Fibroblast of lung (primary cell): ENCODE measurements around the gene XYLT2. TPM values are rescaled to one million over a fixed set of nuclear protein-coding genes. Genes with fewer than 3 reads are reported as not detected.

ENCODE experiments used
- DNase-seq, 2 donors: peaks; one replicate each; pipeline versions ENCODE4 v3.0.0 to v3.0.0-alpha.2; 2010; ENCODE audit warnings: low read depth in 2 of 2
- H2AFZ ChIP-seq: 2 replicates; pipeline ENCODE4 v1.5.1; 2012; ENCODE audit warnings: low read length, control low read depth, inconsistent platforms
- H3K27ac ChIP-seq: 2 replicates; pipeline ENCODE4 v1.5.1; 2011; ENCODE audit warnings: low read length, control low read depth; ENCODE audit not compliant: insufficient read depth
- H3K27me3 ChIP-seq: 2 replicates; pipeline ENCODE4 v1.5.1; 2011; ENCODE audit warnings: mild to moderate bottlenecking, low read length; ENCODE audit not compliant: control insufficient read depth, insufficient read depth
- H3K36me3 ChIP-seq: 2 replicates; pipeline ENCODE4 v1.5.1; 2011; ENCODE audit warnings: low read length; ENCODE audit not compliant: control insufficient read depth, insufficient read depth
- H3K4me1 ChIP-seq: 2 replicates; pipeline ENCODE4 v1.5.1; 2011; ENCODE audit warnings: low read length; ENCODE audit not compliant: control insufficient read depth, insufficient read depth; ENCODE audit errors: extremely low read depth
- H3K4me2 ChIP-seq: 2 replicates; pipeline ENCODE4 v1.5.1; 2011; ENCODE audit warnings: low read length, control low read depth; ENCODE audit not compliant: insufficient read depth; ENCODE audit errors: extremely low read depth
- H3K4me3 ChIP-seq, 4 experiments: fragments of 200-600 bp in 1 of 4; sonication (generic) in 1 of 4; replicated peaks in 1 of 4; 2 replicates each; pipeline ENCODE4 v1.5.1; 2011 to 2016; ENCODE audit warnings: low read length in 4 of 4, low read depth in 3 of 4, mild to moderate bottlenecking in 3 of 4, control low read depth in 2 of 4, inconsistent platforms in 1 of 4, mixed read lengths in 1 of 4; ENCODE audit not compliant: insufficient read depth in 1 of 4; ENCODE audit errors: control extremely low read depth in 1 of 4
- H3K79me2 ChIP-seq: 2 replicates; pipeline ENCODE4 v1.5.1; 2012; ENCODE audit warnings: mild to moderate bottlenecking, low read length, inconsistent platforms; ENCODE audit not compliant: control insufficient read depth, insufficient read depth
- H3K9ac ChIP-seq: 2 replicates; pipeline ENCODE4 v1.5.1; 2011; ENCODE audit warnings: mild to moderate bottlenecking, low read length, control low read depth; ENCODE audit not compliant: insufficient read depth
- H3K9me3 ChIP-seq: 2 replicates; pipeline ENCODE4 v1.5.1; 2012; ENCODE audit warnings: low read depth, low read length; ENCODE audit not compliant: control insufficient read depth, insufficient read depth
- H4K20me1 ChIP-seq: 2 replicates; pipeline ENCODE4 v1.5.1; 2011; ENCODE audit warnings: low read length; ENCODE audit not compliant: control insufficient read depth, insufficient read depth; ENCODE audit errors: extremely low read depth
- CTCF ChIP-seq, 2 donors: IDR thresholded peaks in 1 of 2; conservative IDR thresholded peaks in 1 of 2; 1 replicate in 1 of 2; 2 replicates in 1 of 2; pipeline ENCODE4 v1.5.1; 2011 to 2012; ENCODE audit warnings: low read length in 2 of 2, control low read depth in 1 of 2, inconsistent platforms in 1 of 2, low read depth in 1 of 2, mild to moderate bottlenecking in 1 of 2
- EZH2 ChIP-seq: IDR thresholded peaks from 2 replicates; pipeline ENCODE4 v1.5.1; 2012; ENCODE audit warnings: low read length, control low read depth, mild to moderate bottlenecking; ENCODE audit errors: missing control alignments
- polyA plus RNA-seq, 2 donors: library from polyadenylated mRNA; depleted of rRNA in 1 of 2; stranded (reverse) in 1 of 2; unstranded in 1 of 2; fragments of >200 nt; gene quantifications; 2 replicates each; pipeline ENCODE4 v1.2.1, GENCODE V29; 2011 to 2012; ENCODE audit warnings: missing spikeins in 1 of 2
- total RNA-seq: library from RNA; depleted of rRNA; stranded (reverse); fragments of >200 nt; gene quantifications from 2 replicates; pipeline ENCODE4 v1.2.1, GENCODE V29; 2014

XYLT2 gene
- total and polyA plus RNA-seq, 2 donors (not counting 1 experiment from before 2014, with no cell fraction given) = 12.7 to 43.9 TPM

GRCh38 chr17:50322271-50322670 lies 23.7 kb upstream of the XYLT2 start:
- Histone ChIP-seq H3K4me3 (no peak overlapping the region), H3K36me3 (no peaks in the 10 kb centered on the region), H4K20me1 (no peaks in the 10 kb centered on the region), H3K4me1 (no peaks in the 10 kb centered on the region), H3K9me3 (no peaks in the 10 kb centered on the region), H3K79me2 (no peaks in the 10 kb centered on the region), H2AFZ (no peak overlapping the region), H3K9ac (no peak overlapping the region), H3K27me3 (peaks cover 1% of the 10 kb centered on the region), H3K27ac (no peak overlapping the region), H3K4me2 (no peak overlapping the region)
- DNase-seq = no peak
- TF ChIP-seq CTCF (conservative IDR thresholded peaks at IDR 0.05 in 1 of 2, IDR thresholded peaks at IDR 0.05 in 1 of 2; ENCODE audit: low read depth in 1 of 2, low read length in 2 of 2) (no peak), EZH2 (no peak)

GRCh38 chr17:50323060-50323459 lies 22.9 kb upstream of the XYLT2 start:
- DNase-seq = no peak
- Histone ChIP-seq H3K4me3 (no peak overlapping the region), H3K9me3 (no peaks in the 10 kb centered on the region), H4K20me1 (no peaks in the 10 kb centered on the region), H3K79me2 (no peaks in the 10 kb centered on the region), H2AFZ (no peak overlapping the region), H3K27ac (no peak overlapping the region), H3K27me3 (no peaks in the 10 kb centered on the region), H3K36me3 (no peaks in the 10 kb centered on the region), H3K4me2 (no peak overlapping the region), H3K4me1 (no peaks in the 10 kb centered on the region), H3K9ac (no peak overlapping the region)
- TF ChIP-seq EZH2 (no peak), CTCF (conservative IDR thresholded peaks at IDR 0.05 in 1 of 2, IDR thresholded peaks at IDR 0.05 in 1 of 2; ENCODE audit: low read depth in 1 of 2, low read length in 2 of 2) (no peak)

- Histone ChIP-seq H3K4me3 (no peak overlapping the region), H3K27me3 (no peaks in the 10 kb centered on the region), H3K9me3 (no peaks in the 10 kb centered on the region), H3K4me1 (no peaks in the 10 kb centered on the region), H2AFZ (no peak overlapping the region), H3K9ac (no peak overlapping the region), H3K4me2 (no peak overlapping the region), H3K79me2 (no peaks in the 10 kb centered on the region), H4K20me1 (no peaks in the 10 kb centered on the region), H3K36me3 (no peaks in the 10 kb centered on the region), H3K27ac (no peak overlapping the region)
- TF ChIP-seq EZH2 (no peak), CTCF (conservative IDR thresholded peaks at IDR 0.05 in 1 of 2, IDR thresholded peaks at IDR 0.05 in 1 of 2; ENCODE audit: low read depth in 1 of 2, low read length in 2 of 2) (no peak)
- DNase-seq = no peak
Measured at GRCh38 chr17:50325906-50326305, 20.0 kb upstream of the XYLT2 start.
